Karpas-422 (cell line): ENCODE data around the gene EHBP1. TPM values are rescaled to one million over a fixed set of nuclear protein-coding genes. Genes with fewer than 3 reads are reported as not detected.

Experiments used
- DNase-seq: peaks from one replicate; pipeline ENCODE4 v3.0.0-alpha.2; 2015
- H2AFZ ChIP-seq: fragments of 200-600 bp; sonication (generic); 2 replicates; pipeline ENCODE4 v1.6.1; 2014; ENCODE audit warnings: antibody characterized with exemption, low read length, mixed read lengths
- H3K27ac ChIP-seq: fragments of 200-600 bp; sonication (generic); 2 replicates; pipeline ENCODE4 v1.5.1; 2014; ENCODE audit warnings: mild to moderate bottlenecking, low read length, moderate library complexity
- H3K27me3 ChIP-seq: fragments of 200-600 bp; sonication (generic); 2 replicates; pipeline ENCODE4 v1.6.1; 2014; ENCODE audit warnings: low read length, mixed read lengths
- H3K36me3 ChIP-seq: fragments of 200-600 bp; sonication (generic); 2 replicates; pipeline ENCODE4 v1.6.1; 2014; ENCODE audit warnings: low read length, mixed read lengths; ENCODE audit not compliant: insufficient read depth
- H3K4me1 ChIP-seq: fragments of 200-600 bp; sonication (generic); 2 replicates; pipeline ENCODE4 v1.6.1; 2014; ENCODE audit warnings: mild to moderate bottlenecking, low read length, mixed read lengths
- H3K4me2 ChIP-seq: fragments of 200-600 bp; sonication (generic); 2 replicates; pipeline ENCODE4 v1.6.1; 2014; ENCODE audit warnings: low read length, low read depth, mild to moderate bottlenecking; ENCODE audit not compliant: poor library complexity, severe bottlenecking
- H3K4me3 ChIP-seq: fragments of 200-600 bp; sonication (generic); 2 replicates; pipeline ENCODE4 v1.5.1; 2014; ENCODE audit warnings: mild to moderate bottlenecking, antibody characterized with exemption, low read length, mixed read lengths
- H3K79me2 ChIP-seq: fragments of 200-600 bp; sonication (generic); 2 replicates; pipeline ENCODE4 v1.6.1; 2014; ENCODE audit warnings: mild to moderate bottlenecking, low read length, mixed read lengths
- H3K9ac ChIP-seq: fragments of 200-600 bp; sonication (generic); 2 replicates; pipeline ENCODE4 v1.6.0; 2014; ENCODE audit warnings: low read length
- H3K9me2 ChIP-seq: fragments of 200-600 bp; sonication (generic), shearing (Covaris generic); replicated peaks from 2 replicates; pipeline ENCODE4 v1.6.0; 2014; ENCODE audit warnings: mild to moderate bottlenecking, low read length, moderate library complexity; ENCODE audit not compliant: insufficient read depth
- H3K9me3 ChIP-seq: fragments of 300-700, 200-600 bp; sonication (generic); 2 replicates; pipeline ENCODE4 v1.6.1; 2014; ENCODE audit warnings: low read length, mixed read lengths
- H4K20me1 ChIP-seq: fragments of 200-600 bp; sonication (generic); 2 replicates; pipeline ENCODE4 v1.6.1; 2014; ENCODE audit warnings: mild to moderate bottlenecking, antibody characterized with exemption, low read length, low read depth; ENCODE audit not compliant: insufficient read depth
- total RNA-seq: library from RNA; depleted of rRNA; stranded (reverse); fragments of >200 nt; shearing (Covaris generic); gene quantifications from 2 replicates; pipeline ENCODE4 v1.2.3, GENCODE V29; 2014; ENCODE audit warnings: low replicate concordance

EHBP1 gene
- total RNA-seq, 1 experiment from 2014 or later, result 32.2 TPM

- no peak for DNase-seq
- Histone ChIP-seq H2AFZ (no peak overlapping the region), H3K27me3 (no peaks in the 10 kb centered on the region), H3K9me2 (no peaks in the 10 kb centered on the region), H3K9me3 (no peaks in the 10 kb centered on the region), H3K4me2 (no peak overlapping the region), H3K79me2 (peaks cover 33% of the 10 kb centered on the region), H3K4me3 (no peak overlapping the region), H3K9ac (no peak overlapping the region), H3K27ac (peak overlapping the region; percentile 70; the same call in 1 of the 2 replicates), H3K36me3 (peaks cover 28% of the 10 kb centered on the region), H3K4me1 (peaks cover 55% of the 10 kb centered on the region), H4K20me1 (no peaks in the 10 kb centered on the region)
Measured at GRCh38 chr2:62826141-62826540, 120.6 kb downstream of the EHBP1 start.

- DNase-seq, result no peak
- Histone ChIP-seq H3K27ac (peak overlapping the region; percentile 12; the same call in 1 of the 2 replicates), H3K36me3 (peaks cover 35% of the 10 kb centered on the region), H2AFZ (no peak overlapping the region), H3K9ac (no peak overlapping the region), H3K9me3 (no peaks in the 10 kb centered on the region), H3K79me2 (peaks cover 27% of the 10 kb centered on the region), H3K4me3 (no peak overlapping the region), H4K20me1 (no peaks in the 10 kb centered on the region), H3K9me2 (no peaks in the 10 kb centered on the region), H3K4me2 (no peak overlapping the region), H3K4me1 (peaks cover 55% of the 10 kb centered on the region), H3K27me3 (no peaks in the 10 kb centered on the region)
Measured at GRCh38 chr2:62826953-62827675, 121.6 kb downstream of the EHBP1 start.

- Histone ChIP-seq H3K27ac (no peak overlapping the region), H3K4me2 (no peak overlapping the region), H4K20me1 (no peaks in the 10 kb centered on the region), H2AFZ (no peak overlapping the region), H3K9me3 (no peaks in the 10 kb centered on the region), H3K27me3 (no peaks in the 10 kb centered on the region), H3K9me2 (no peaks in the 10 kb centered on the region), H3K4me1 (peaks cover 14% of the 10 kb centered on the region), H3K9ac (no peak overlapping the region), H3K79me2 (no peaks in the 10 kb centered on the region), H3K4me3 (no peak overlapping the region), H3K36me3 (peaks cover 37% of the 10 kb centered on the region)
- DNase-seq, result no peak
Measured at GRCh38 chr2:62831729-62832128, 126.2 kb downstream of the EHBP1 start.

GRCh38 chr2:62844311-62845090, 139.0 kb downstream of the EHBP1 start:
- peaks cover 15% of the 10 kb centered on the region for H3K36me3 ChIP-seq
- no peaks in the 10 kb centered on the region for H3K27me3 ChIP-seq
- no peak overlapping the region for H3K9ac ChIP-seq
- no peak overlapping the region for H3K4me2 ChIP-seq
- no peaks in the 10 kb centered on the region for H3K9me2 ChIP-seq
- peaks cover 12% of the 10 kb centered on the region for H3K9me3 ChIP-seq
- no peak overlapping the region for H3K4me3 ChIP-seq
- H2AFZ ChIP-seq, result no peak overlapping the region
- H3K27ac ChIP-seq, result no peak overlapping the region
- no peaks in the 10 kb centered on the region for H4K20me1 ChIP-seq
- no peak for DNase-seq
- H3K4me1 ChIP-seq, result no peaks in the 10 kb centered on the region
- no peaks in the 10 kb centered on the region for H3K79me2 ChIP-seq

- no peaks in the 10 kb centered on the region for H3K9me2 ChIP-seq
- no peak overlapping the region for H3K27ac ChIP-seq
- H2AFZ ChIP-seq, result no peak overlapping the region
- H4K20me1 ChIP-seq, result no peaks in the 10 kb centered on the region
- H3K36me3 ChIP-seq, result peaks cover 15% of the 10 kb centered on the region
- H3K27me3 ChIP-seq, result no peaks in the 10 kb centered on the region
- no peak overlapping the region for H3K4me2 ChIP-seq
- H3K9me3 ChIP-seq, result peaks cover 12% of the 10 kb centered on the region
- no peaks in the 10 kb centered on the region for H3K79me2 ChIP-seq
- H3K4me1 ChIP-seq, result no peaks in the 10 kb centered on the region
- no peak for DNase-seq
- H3K9ac ChIP-seq, result no peak overlapping the region
- H3K4me3 ChIP-seq, result no peak overlapping the region
Measured at GRCh38 chr2:62845256-62845655, 139.7 kb downstream of the EHBP1 start.

GRCh38 chr2:62852254-62852653, 146.7 kb downstream of the EHBP1 start:
- no peaks in the 10 kb centered on the region for H4K20me1 ChIP-seq
- H3K79me2 ChIP-seq, result no peaks in the 10 kb centered on the region
- H3K9me2 ChIP-seq, result no peaks in the 10 kb centered on the region
- no peaks in the 10 kb centered on the region for H3K4me1 ChIP-seq
- no peak overlapping the region for H2AFZ ChIP-seq
- no peak overlapping the region for H3K27ac ChIP-seq
- H3K9me3 ChIP-seq, result no peaks in the 10 kb centered on the region
- 0 out of 2 replicates have a peak, but pooled peaks cover 3% of the 10 kb centered on the region for H3K36me3 ChIP-seq
- no peak overlapping the region for H3K4me2 ChIP-seq
- H3K9ac ChIP-seq, result no peak overlapping the region
- H3K27me3 ChIP-seq, result no peaks in the 10 kb centered on the region
- DNase-seq, result no peak
- no peak overlapping the region for H3K4me3 ChIP-seq

- Histone ChIP-seq H3K9me2 (no peaks in the 10 kb centered on the region), H3K27ac (no peak overlapping the region)
Measured at GRCh38 chr2:62854600-62855514, 149.3 kb downstream of the EHBP1 start.

More at GRCh38 chr2:62854600-62855514, 149.3 kb downstream of the EHBP1 start:
- Histone ChIP-seq H3K4me3 (no peak overlapping the region), H3K36me3 (0 out of 2 replicates have a peak, but pooled peaks cover 8% of the 10 kb centered on the region), H3K9me3 (no peaks in the 10 kb centered on the region), H3K9ac (no peak overlapping the region), H2AFZ (no peak overlapping the region), H3K79me2 (no peaks in the 10 kb centered on the region), H3K4me2 (no peak overlapping the region), H3K27me3 (no peaks in the 10 kb centered on the region), H4K20me1 (no peaks in the 10 kb centered on the region), H3K4me1 (no peaks in the 10 kb centered on the region)
- no peak for DNase-seq
